Osteoblast (primary cell): ENCODE measurements around the gene RBM45. TPM values are rescaled to one million over a fixed set of nuclear protein-coding genes. Genes with fewer than 3 reads are reported as not detected.

ENCODE experiments used
- DNase-seq: peaks from one replicate; pipeline ENCODE4 v3.0.0; 2011; ENCODE audit warnings: low spot score, mixed read lengths; ENCODE audit not compliant: insufficient read length; ENCODE audit errors: missing footprints
- H2AFZ ChIP-seq: 2 replicates; pipeline ENCODE4 v1.6.0; 2011; ENCODE audit warnings: mild to moderate bottlenecking, low read length
- H3K27ac ChIP-seq: 2 replicates; pipeline ENCODE4 v1.5.1; 2011; ENCODE audit warnings: mild to moderate bottlenecking, low read depth, low read length, moderate library complexity
- H3K27me3 ChIP-seq: 2 replicates; pipeline ENCODE4 v1.6.0; 2012; ENCODE audit warnings: mild to moderate bottlenecking, control low read depth, inconsistent platforms, low read length, moderate library complexity; ENCODE audit not compliant: insufficient read depth
- H3K36me3 ChIP-seq: 2 replicates; pipeline ENCODE4 v1.5.1; 2011; ENCODE audit warnings: mild to moderate bottlenecking, low read length, control low read depth, moderate library complexity; ENCODE audit not compliant: insufficient read depth
- H3K4me1 ChIP-seq: 2 replicates; pipeline ENCODE4 v1.5.1; 2011; ENCODE audit warnings: mild to moderate bottlenecking, low read length, control low read depth, moderate library complexity; ENCODE audit not compliant: insufficient read depth
- H3K4me2 ChIP-seq: 2 replicates; pipeline ENCODE4 v1.6.0; 2011; ENCODE audit warnings: mild to moderate bottlenecking, low read length; ENCODE audit not compliant: insufficient read depth
- H3K4me3 ChIP-seq: fragments of 200-600 bp; sonication (generic); 3 replicates; pipeline ENCODE4 v1.5.1; 2012; ENCODE audit warnings: mild to moderate bottlenecking, low read length, inconsistent platforms; ENCODE audit not compliant: insufficient read depth
- H3K79me2 ChIP-seq: 2 replicates; pipeline ENCODE4 v1.6.0; 2012; ENCODE audit warnings: mild to moderate bottlenecking, low read length, control low read depth, inconsistent platforms; ENCODE audit not compliant: insufficient read depth
- H3K9me3 ChIP-seq: 2 replicates; pipeline ENCODE4 v1.5.1; 2011; ENCODE audit warnings: low read depth, low read length, control low read depth
- H4K20me1 ChIP-seq: 2 replicates; pipeline ENCODE4 v1.6.0; 2012; ENCODE audit warnings: mild to moderate bottlenecking, low read length, control low read depth; ENCODE audit not compliant: insufficient read depth
- CTCF ChIP-seq: IDR thresholded peaks from 2 replicates; pipeline ENCODE4 v1.5.1; 2011; ENCODE audit warnings: mild to moderate bottlenecking, low read depth, low read length, moderate library complexity; ENCODE audit errors: extremely low read depth
- small RNA-seq: library from RNA; depleted of rRNA; stranded (forward); fragments of <200 nt; gene quantifications from one replicate; pipeline ENCODE3, GENCODE V24; 2012
- total RNA-seq: library from RNA; depleted of rRNA; stranded (reverse); fragments of >200 nt; gene quantifications from 2 replicates; pipeline ENCODE4 v1.2.3, GENCODE V29; 2012

RBM45 gene
- total RNA-seq, 1 donor = 19.9 TPM

GRCh38 chr2:178163395-178163794 lies 51.2 kb downstream of the RBM45 start:
- Histone ChIP-seq H3K36me3 (no peaks in the 10 kb centered on the region), H4K20me1 (no peaks in the 10 kb centered on the region), H3K4me2 (peak overlapping the region; percentile 76), H3K27me3 (no peaks in the 10 kb centered on the region), H2AFZ (peak overlapping the region; percentile 90), H3K27ac (no peak overlapping the region), H3K4me3 (peak overlapping the region; percentile 52), H3K9me3 (no peaks in the 10 kb centered on the region), H3K4me1 (peaks cover 5% of the 10 kb centered on the region), H3K79me2 (no peaks in the 10 kb centered on the region)
- TF ChIP-seq CTCF = no peak
- DNase-seq = no peak

- Histone ChIP-seq H3K36me3 (no peaks in the 10 kb centered on the region), H3K27ac (no peak overlapping the region), H3K79me2 (no peaks in the 10 kb centered on the region), H3K9me3 (no peaks in the 10 kb centered on the region), H2AFZ (peak overlapping the region; percentile 90), H3K4me2 (peak overlapping the region; percentile 76), H4K20me1 (no peaks in the 10 kb centered on the region), H3K4me3 (no peak overlapping the region), H3K4me1 (peaks cover 5% of the 10 kb centered on the region), H3K27me3 (no peaks in the 10 kb centered on the region)
- no peak for TF ChIP-seq CTCF
- no peak for DNase-seq
These were observed 51.7 kb downstream of the RBM45 start for GRCh38 chr2:178163911-178164310.

GRCh38 chr2:178173657-178174056 lies 61.4 kb downstream of the RBM45 start:
- no peak for DNase-seq
- Histone ChIP-seq H3K4me3 (no peak overlapping the region), H3K9me3 (no peaks in the 10 kb centered on the region), H3K4me2 (no peak overlapping the region), H3K4me1 (no peaks in the 10 kb centered on the region), H2AFZ (no peak overlapping the region), H3K79me2 (no peaks in the 10 kb centered on the region), H3K36me3 (no peaks in the 10 kb centered on the region), H3K27ac (no peak overlapping the region), H4K20me1 (no peaks in the 10 kb centered on the region), H3K27me3 (no peaks in the 10 kb centered on the region)
- no peak for TF ChIP-seq CTCF

GRCh38 chr2:178177066-178177679 lies 64.9 kb downstream of the RBM45 start:
- no peak for TF ChIP-seq CTCF
- peak; percentile 55 for DNase-seq
- H3K27ac ChIP-seq = no peak overlapping the region
- H3K36me3 ChIP-seq = no peaks in the 10 kb centered on the region
- H3K4me2 ChIP-seq = no peak overlapping the region
- H3K79me2 ChIP-seq = no peaks in the 10 kb centered on the region
- no peaks in the 10 kb centered on the region for H3K27me3 ChIP-seq
- H2AFZ ChIP-seq = no peak overlapping the region
- no peaks in the 10 kb centered on the region for H3K9me3 ChIP-seq
- H3K4me3 ChIP-seq = no peak overlapping the region
- H4K20me1 ChIP-seq = no peaks in the 10 kb centered on the region
- peaks cover under 1% of the 10 kb centered on the region for H3K4me1 ChIP-seq

Small RNA genes lying within 50 kb of the gene (small RNA-seq; reads per million reads assigned to genes)
- not detected for gene AC011998.1
- gene RNU5E-9P = not detected

Other genes starting within 250 kb of the RBM45 start
- under 0.01 and 0.36 TPM in 2 replicates for gene PDE11A, start 39.7 kb upstream of the RBM45 start, total RNA-seq
- gene OSBPL6, start 82.1 kb downstream of the RBM45 start, total RNA-seq = 5.4 and 5.9 TPM in 2 replicates